Smooth muscle cell of the brain vasculature (primary cell): ENCODE measurements around the gene C17orf50.
"Not testable (repeated sequence)": the region's sequence is repeated elsewhere in the genome, so short reads cannot be mapped to it uniquely, and the experiment has no call there.

Source experiments
- DNase-seq: peaks from one replicate; pipeline ENCODE4 v3.0.0-alpha.2; 2012; ENCODE audit warnings: low read depth, low spot score

The C17orf50 gene

GRCh38 chr17:35734396-35734795, 26.3 kb upstream of the C17orf50 start:
- no peak for DNase-seq

- no peak for DNase-seq
Observed at GRCh38 chr17:35735036-35735805, 25.5 kb upstream of the C17orf50 start.

- DNase-seq: no peak
Observed at GRCh38 chr17:35736236-35736635, 24.5 kb upstream of the C17orf50 start.

GRCh38 chr17:35738519-35739133, 22.1 kb upstream of the C17orf50 start:
- DNase-seq: no peak

GRCh38 chr17:35740216-35740615, 20.5 kb upstream of the C17orf50 start:
- no peak for DNase-seq

- DNase-seq: no peak
Observed at GRCh38 chr17:35740997-35741931, 19.4 kb upstream of the C17orf50 start.

- DNase-seq: no peak
Observed at GRCh38 chr17:35742496-35742895, 18.2 kb upstream of the C17orf50 start.

- DNase-seq: no peak
Observed at GRCh38 chr17:35742896-35743477, 17.7 kb upstream of the C17orf50 start.

- peak; percentile 12 for DNase-seq
Observed at GRCh38 chr17:35743626-35744328, 16.9 kb upstream of the C17orf50 start.

GRCh38 chr17:35744830-35745229, 15.9 kb upstream of the C17orf50 start:
- no peak for DNase-seq

- DNase-seq: no peak
Observed at GRCh38 chr17:35745246-35745645, 15.4 kb upstream of the C17orf50 start.

GRCh38 chr17:35745749-35746320, 14.9 kb upstream of the C17orf50 start:
- no peak for DNase-seq

GRCh38 chr17:35747540-35748017, 13.1 kb upstream of the C17orf50 start:
- DNase-seq: peak; percentile 63

GRCh38 chr17:35748341-35748841, 12.3 kb upstream of the C17orf50 start:
- DNase-seq: no peak

GRCh38 chr17:35748979-35749378, 11.7 kb upstream of the C17orf50 start:
- no peak for DNase-seq

GRCh38 chr17:35749560-35750412, 10.9 kb upstream of the C17orf50 start:
- DNase-seq: no peak

- DNase-seq: no peak
Observed at GRCh38 chr17:35750526-35751395, 9.9 kb upstream of the C17orf50 start.

- DNase-seq: not testable (repeated sequence)
Observed at GRCh38 chr17:35751541-35751940, 9.1 kb upstream of the C17orf50 start.

- no peak for DNase-seq
Observed at GRCh38 chr17:35752471-35752870, 8.2 kb upstream of the C17orf50 start.
